Measurements from ENCODE around the gene ADTRP.
"Not testable (repeated sequence)": the region's sequence is repeated elsewhere in the genome, so short reads cannot be mapped to it uniquely, and the experiment has no call there.

The ADTRP gene

GRCh38 chr6:11689847-11690246 lies 88.8 kb downstream of the ADTRP start:
- no peak for DNase-seq (ENCODE audit: low spot score)

GRCh38 chr6:11689400-11689799 lies 89.2 kb downstream of the ADTRP start:
- not testable (repeated sequence) for DNase-seq (ENCODE audit: low spot score)

GRCh38 chr6:11688425-11688709 lies 90.2 kb downstream of the ADTRP start:
- no peak for DNase-seq (ENCODE audit: low spot score)

GRCh38 chr6:11685481-11686093 lies 93.0 kb downstream of the ADTRP start:
- DNase-seq (ENCODE audit: low spot score): no peak

- DNase-seq (ENCODE audit: low spot score): no peak
Observed at GRCh38 chr6:11684901-11685480, 93.6 kb downstream of the ADTRP start.

GRCh38 chr6:11683871-11684270 lies 94.7 kb downstream of the ADTRP start:
- no peak for DNase-seq (ENCODE audit: low spot score)

GRCh38 chr6:11682561-11682975 lies 96.0 kb downstream of the ADTRP start:
- no peak for DNase-seq (ENCODE audit: low spot score)

GRCh38 chr6:11681770-11682169 lies 96.8 kb downstream of the ADTRP start:
- DNase-seq (ENCODE audit: low spot score): no peak

- DNase-seq (ENCODE audit: low spot score): no peak
Observed at GRCh38 chr6:11681357-11681756, 97.2 kb downstream of the ADTRP start.

GRCh38 chr6:11680479-11680878 lies 98.1 kb downstream of the ADTRP start:
- DNase-seq (ENCODE audit: low spot score): not testable (repeated sequence)

- DNase-seq (ENCODE audit: low spot score): no peak
Observed at GRCh38 chr6:11679099-11679498, 99.5 kb downstream of the ADTRP start.

GRCh38 chr6:11675601-11676000 lies 103.0 kb downstream of the ADTRP start:
- no peak for DNase-seq (ENCODE audit: low spot score)

- no peak for DNase-seq (ENCODE audit: low spot score)
Observed at GRCh38 chr6:11672669-11673068, 105.9 kb downstream of the ADTRP start.

- DNase-seq (ENCODE audit: low spot score): no peak
Observed at GRCh38 chr6:11672256-11672655, 106.3 kb downstream of the ADTRP start.

GRCh38 chr6:11669696-11670095 lies 108.9 kb downstream of the ADTRP start:
- DNase-seq (ENCODE audit: low spot score): no peak

- DNase-seq (ENCODE audit: low spot score): no peak
Observed at GRCh38 chr6:11668455-11668854, 110.1 kb downstream of the ADTRP start.

- DNase-seq (ENCODE audit: low spot score): no peak
Observed at GRCh38 chr6:11667876-11668275, 110.7 kb downstream of the ADTRP start.

- DNase-seq (ENCODE audit: low spot score): no peak
Observed at GRCh38 chr6:11665604-11666326, 112.8 kb downstream of the ADTRP start.

Measured in hematopoietic multipotent progenitor cell treated with erythropoietin and hydrocortisone succinate and interleukin-3 and kit ligand, for 15 days (in vitro differentiated cells).